ENCODE results near the gene SH2D4B.

DNA sequence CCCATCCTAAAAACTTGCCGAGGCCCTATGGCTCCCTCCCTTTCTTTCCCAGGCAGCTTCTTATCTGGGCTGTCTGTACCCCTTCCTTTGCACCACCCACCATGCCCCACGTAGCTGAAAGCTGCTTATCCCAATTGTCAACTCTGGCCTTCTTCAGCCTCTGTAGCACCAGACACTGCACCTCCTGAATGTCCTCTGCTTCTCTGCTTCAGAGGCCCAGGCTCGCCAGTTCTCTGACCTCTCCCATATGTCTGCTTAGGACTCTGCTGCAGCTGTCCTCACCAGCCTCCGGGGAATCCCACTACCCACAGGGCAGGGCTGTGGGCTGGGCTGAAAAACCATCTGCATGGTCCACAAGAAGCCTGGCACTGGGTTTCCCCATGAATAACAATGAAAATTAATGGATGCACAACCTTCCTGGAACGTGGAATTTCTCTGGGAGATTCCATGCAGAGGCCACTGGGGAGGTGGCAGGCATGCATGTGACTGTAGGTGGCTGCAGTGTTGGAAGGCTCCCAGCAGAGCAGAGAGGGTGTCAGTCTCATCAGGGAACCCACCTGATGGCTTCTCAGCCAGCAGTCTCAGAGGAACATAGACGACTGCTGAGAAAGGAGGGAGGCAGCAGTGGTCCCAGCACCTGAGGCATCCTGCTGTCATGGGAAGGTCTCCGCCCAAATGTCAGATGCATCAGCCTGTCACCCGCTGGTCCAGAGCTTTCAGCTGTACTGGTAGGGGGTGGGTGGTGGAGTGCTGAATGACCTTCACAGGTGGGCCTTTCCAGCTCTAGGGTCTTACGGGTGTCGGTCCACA lies 16.8 kb upstream of the SH2D4B start:
- TF ChIP-seq POLR2A (IDR thresholded peaks at IDR 0.05; ENCODE audit: low read depth, low read length) (no peak), POLR2AphosphoS5 (IDR thresholded peaks at IDR 0.05; ENCODE audit: low read depth, low read length) (no peak), TAF1 (IDR thresholded peaks at IDR 0.05; ENCODE audit: borderline replicate concordance, low read depth, low read length) (no peak)
